ENCODE data around the gene SLC6A17.

DNA sequence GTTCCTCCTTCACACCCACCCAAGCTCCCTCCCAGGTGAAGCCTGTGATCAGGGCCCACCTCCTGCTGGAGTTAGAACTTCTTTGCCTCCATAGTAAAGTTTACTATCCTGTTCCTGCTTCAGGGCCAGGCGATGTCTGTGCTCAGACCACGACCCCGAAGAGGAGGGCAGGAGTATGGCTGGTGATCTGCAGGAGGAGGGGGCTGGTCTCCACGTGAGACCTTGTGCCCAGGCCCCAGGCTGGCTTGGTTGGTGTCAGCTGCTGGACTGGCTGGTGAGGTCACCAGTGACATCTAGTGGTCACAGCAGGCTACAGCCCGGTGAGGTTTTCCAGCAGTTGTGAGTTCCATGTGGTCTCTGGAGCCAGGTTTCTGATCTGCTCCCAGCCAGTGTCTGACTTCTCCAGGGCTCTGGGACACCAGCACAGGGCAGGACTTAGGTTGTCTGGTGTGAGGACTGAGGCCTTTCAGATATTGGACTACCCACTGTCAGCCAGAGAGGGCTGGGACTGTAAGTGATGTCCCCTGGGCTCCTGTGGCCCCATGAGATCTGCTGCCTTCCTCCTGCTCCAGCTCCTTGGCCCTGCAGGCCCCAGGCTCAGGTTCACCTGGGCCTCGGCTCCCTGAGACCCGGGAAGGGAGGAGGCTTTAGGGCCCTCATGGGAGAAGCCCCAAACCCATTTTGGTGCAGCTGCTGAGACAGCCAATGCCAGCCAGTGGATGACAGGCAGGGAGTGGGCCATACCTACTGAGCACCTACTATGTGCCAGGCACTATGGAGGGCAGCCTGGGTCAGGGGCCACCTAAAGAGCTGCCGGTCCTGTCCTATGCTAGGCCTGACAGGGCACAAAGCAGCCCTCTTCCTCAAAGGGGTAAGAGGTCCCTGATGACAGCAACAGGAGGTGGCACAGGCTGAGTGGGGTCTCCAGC, 44.0 kb upstream of the SLC6A17 start:
- TF ChIP-seq, protein P1, sequence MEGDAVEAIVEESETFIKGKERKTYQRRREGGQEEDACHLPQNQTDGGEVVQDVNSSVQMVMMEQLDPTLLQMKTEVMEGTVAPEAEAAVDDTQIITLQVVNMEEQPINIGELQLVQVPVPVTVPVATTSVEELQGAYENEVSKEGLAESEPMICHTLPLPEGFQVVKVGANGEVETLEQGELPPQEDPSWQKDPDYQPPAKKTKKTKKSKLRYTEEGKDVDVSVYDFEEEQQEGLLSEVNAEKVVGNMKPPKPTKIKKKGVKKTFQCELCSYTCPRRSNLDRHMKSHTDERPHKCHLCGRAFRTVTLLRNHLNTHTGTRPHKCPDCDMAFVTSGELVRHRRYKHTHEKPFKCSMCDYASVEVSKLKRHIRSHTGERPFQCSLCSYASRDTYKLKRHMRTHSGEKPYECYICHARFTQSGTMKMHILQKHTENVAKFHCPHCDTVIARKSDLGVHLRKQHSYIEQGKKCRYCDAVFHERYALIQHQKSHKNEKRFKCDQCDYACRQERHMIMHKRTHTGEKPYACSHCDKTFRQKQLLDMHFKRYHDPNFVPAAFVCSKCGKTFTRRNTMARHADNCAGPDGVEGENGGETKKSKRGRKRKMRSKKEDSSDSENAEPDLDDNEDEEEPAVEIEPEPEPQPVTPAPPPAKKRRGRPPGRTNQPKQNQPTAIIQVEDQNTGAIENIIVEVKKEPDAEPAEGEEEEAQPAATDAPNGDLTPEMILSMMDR (IDR thresholded peaks at IDR 0.05): peak; percentile 77 to 90 (median 80)
- TF ChIP-seq POLR2A (IDR thresholded peaks at IDR 0.05): no peak
